ENCODE results near the gene ENOX1. TPM values are rescaled to one million over a fixed set of nuclear protein-coding genes. Genes with fewer than 3 reads are reported as not detected.

ENOX1 gene
- total and polyA plus RNA-seq, 2 of the 13 experiments (the other 11 are each of a cell fraction or from before 2014, with no cell fraction given) = not detected

GRCh38 chr13:43230989-43231388 is 555.8 kb downstream of the ENOX1 start:
- no peaks in the 10 kb centered on the region for H3K9me3 ChIP-seq (ENCODE audit: low read length)
- no peaks in the 10 kb centered on the region for H3K79me2 ChIP-seq (ENCODE audit: insufficient read depth, low read length)
- POLR2A ChIA-PET = no interaction called here
- H3K4me3 ChIP-seq (replicated peaks in 1 of 3; ENCODE audit: insufficient read depth in 1 of 3, low read depth in 2 of 3, low read length in 3 of 3) = no peak overlapping the region
- no peaks in the 10 kb centered on the region for H4K20me1 ChIP-seq (ENCODE audit: insufficient read depth, low read length)
- no peaks in the 10 kb centered on the region for H3K4me1 ChIP-seq (ENCODE audit: insufficient read depth, low read length)
- in situ Hi-C loops (cut with HindIII; ENCODE audit: extremely low pct_ligation_motif_present, low pct_unique_long_range_greater_than_20kb) = no loop called here
- ATAC-seq (no peak), FAIRE-seq (no peak), DNase-seq (ENCODE audit: low spot score) (no peak)
- H3K9ac ChIP-seq (ENCODE audit: insufficient read depth, low read depth, low read length) = no peak overlapping the region
- no peaks in the 10 kb centered on the region for H3K27me3 ChIP-seq (ENCODE audit: control insufficient read depth in 1 of 2, insufficient read depth in 2 of 2, low read length in 2 of 2)
- no peak overlapping the region for H2AFZ ChIP-seq (ENCODE audit: low read length)
- no peak for TF ChIP-seq E2F2 (CRISPR knock-in tag; IDR thresholded peaks at IDR 0.05; ENCODE audit: borderline replicate concordance)
- no peak for TF ChIP-seq ZNF407 (CRISPR knock-in tag; IDR thresholded peaks at IDR 0.05; ENCODE audit: not compliant biosample characterization)
- TF ChIP-seq ZNF101 (CRISPR knock-in tag; IDR thresholded peaks at IDR 0.05; ENCODE audit: borderline replicate concordance, low read depth) = no peak
- BruUV-seq (replicated peaks) = no TSS peak
- H3K27ac ChIP-seq (ENCODE audit: extremely low read length, insufficient read depth, low read length) = no peak overlapping the region
- H3K4me2 ChIP-seq (ENCODE audit: low read depth, low read length) = no peak overlapping the region
- 0% methylated on average over 3 of the region's 3 CpGs for WGBS (ENCODE audit: low lambda C conversion rate)
- intact Hi-C loops (cut with micrococcal nuclease; ENCODE audit: unreplicated experiment) = no loop called here
- CTCF ChIA-PET (ENCODE audit: low intra/inter-chr PET ratio, low total read pairs) = no interaction called here
- no peaks in the 10 kb centered on the region for H3K36me3 ChIP-seq (replicated peaks in 1 of 2; ENCODE audit: control insufficient read depth in 1 of 2, insufficient read depth in 2 of 2, low read length in 2 of 2)

Measured in HepG2 (cell line).